Prostate gland (tissue), 2 donors: ENCODE measurements around the gene ACADS.

ENCODE experiments used
- CTCF ChIP-seq, 4 experiments: fragments of 200-600 bp in 2 of 4; fragments of 450-650 bp in 2 of 4; sonication (generic) in 2 of 4; IDR thresholded peaks; 1 replicate in 3 of 4; 2 replicates in 1 of 4; pipeline ENCODE4 v1.5.1; 2016 to 2019; ENCODE audit warnings: antibody characterized with exemption in 4 of 4, mild to moderate bottlenecking in 2 of 4, moderate library complexity in 2 of 4
- POLR2A ChIP-seq: fragments of 450-650 bp; IDR thresholded peaks from one replicate; pipeline ENCODE4 v1.6.1; 2016; ENCODE audit warnings: antibody characterized with exemption, mild to moderate bottlenecking
- POLR2AphosphoS5 ChIP-seq: sonication (generic); formaldehyde crosslinking; IDR thresholded peaks from one replicate; pipeline ENCODE4 v1.6.1; 2017; ENCODE audit warnings: antibody characterized with exemption

GRCh38 chr12:120688527-120689071 is 37.0 kb upstream of the ACADS start:
- TF ChIP-seq CTCF (IDR thresholded peaks at IDR 0.05) (no peak), POLR2A (no peak), POLR2AphosphoS5 (no peak)
